ENCODE measurements around the gene PCDHGA7.
"Not testable (repeated sequence)": the region's sequence is repeated elsewhere in the genome, so short reads cannot be mapped to it uniquely, and the experiment has no call there.

PCDHGA7 gene

DNA sequence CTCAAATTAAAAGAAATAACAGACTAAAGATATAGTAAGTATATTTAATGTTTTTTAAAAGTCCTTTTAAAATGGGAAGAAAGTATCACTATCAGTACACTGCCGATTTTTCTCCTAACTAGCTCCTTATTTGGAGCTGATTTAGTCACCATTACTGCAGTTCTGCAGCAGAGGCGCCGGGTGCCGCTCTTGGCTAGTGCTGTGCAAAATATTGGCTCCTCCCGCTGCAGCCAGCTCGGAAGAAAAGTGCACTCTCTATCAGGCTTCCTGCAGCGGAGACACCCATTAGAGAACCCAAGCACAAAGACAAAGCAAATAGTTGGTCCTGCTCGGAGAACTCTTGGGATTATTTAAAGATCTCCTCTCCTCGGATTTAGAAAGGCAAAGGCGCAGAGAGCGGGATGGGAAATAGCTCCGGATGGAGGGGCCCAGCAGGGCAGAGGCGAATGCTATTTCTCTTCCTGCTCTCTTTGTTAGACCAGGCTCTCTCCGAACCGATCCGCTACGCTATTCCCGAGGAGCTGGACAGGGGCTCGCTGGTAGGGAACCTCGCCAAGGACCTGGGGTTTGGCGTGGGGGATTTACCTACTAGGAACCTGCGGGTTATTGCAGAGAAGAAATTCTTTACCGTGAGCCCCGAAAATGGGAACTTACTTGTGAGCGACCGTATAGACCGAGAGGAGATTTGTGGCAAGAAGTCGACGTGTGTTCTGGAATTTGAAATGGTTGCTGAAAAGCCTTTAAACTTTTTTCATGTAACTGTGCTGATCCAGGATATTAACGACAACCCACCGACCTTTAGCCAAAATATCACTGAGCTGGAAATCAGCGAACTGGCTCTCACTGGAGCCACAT, 12.3 kb upstream of the PCDHGA7 start, which contains the start of gene PCDHGB3:
TSS of gene PCDHGB3 (plus strand) at position 249 of the 855 bp plus-strand sequence. CDS start at position 402, 153 bp downstream.
- DNase-seq, result no peak

DNA sequence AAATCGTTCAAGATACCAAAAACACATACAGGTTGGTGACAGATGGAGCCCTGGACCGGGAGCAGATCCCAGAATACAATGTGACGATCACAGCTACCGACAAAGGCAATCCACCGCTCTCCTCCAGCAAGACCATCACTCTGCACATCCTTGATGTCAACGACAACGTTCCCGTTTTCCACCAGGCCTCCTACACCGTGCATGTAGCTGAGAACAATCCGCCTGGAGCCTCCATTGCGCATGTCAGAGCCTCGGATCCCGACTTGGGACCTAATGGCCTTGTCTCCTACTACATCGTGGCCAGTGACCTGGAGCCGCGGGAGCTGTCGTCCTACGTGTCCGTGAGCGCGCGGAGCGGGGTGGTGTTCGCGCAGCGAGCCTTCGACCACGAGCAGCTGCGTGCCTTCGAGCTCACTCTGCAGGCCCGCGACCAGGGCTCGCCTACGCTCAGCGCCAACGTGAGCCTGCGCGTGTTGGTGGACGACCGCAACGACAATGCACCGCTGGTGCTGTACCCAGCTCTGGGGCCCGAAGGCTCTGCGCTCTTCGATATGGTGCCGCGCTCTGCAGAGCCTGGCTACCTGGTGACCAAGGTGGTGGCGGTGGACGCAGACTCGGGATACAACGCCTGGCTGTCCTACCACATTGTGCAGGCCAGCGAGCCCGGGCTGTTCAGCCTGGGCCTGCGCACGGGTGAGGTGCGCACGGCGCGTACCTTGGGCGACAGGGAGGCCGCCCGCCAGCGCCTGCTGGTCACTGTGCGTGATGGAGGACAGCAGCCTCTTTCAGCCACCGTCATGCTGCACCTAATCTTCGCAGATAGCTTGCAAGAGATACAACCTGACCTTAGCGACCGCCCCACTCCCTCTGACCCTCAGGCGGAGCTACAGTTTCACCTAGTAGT, 10.7 kb upstream of the PCDHGA7 start:
- DNase-seq, result no peak

DNA sequence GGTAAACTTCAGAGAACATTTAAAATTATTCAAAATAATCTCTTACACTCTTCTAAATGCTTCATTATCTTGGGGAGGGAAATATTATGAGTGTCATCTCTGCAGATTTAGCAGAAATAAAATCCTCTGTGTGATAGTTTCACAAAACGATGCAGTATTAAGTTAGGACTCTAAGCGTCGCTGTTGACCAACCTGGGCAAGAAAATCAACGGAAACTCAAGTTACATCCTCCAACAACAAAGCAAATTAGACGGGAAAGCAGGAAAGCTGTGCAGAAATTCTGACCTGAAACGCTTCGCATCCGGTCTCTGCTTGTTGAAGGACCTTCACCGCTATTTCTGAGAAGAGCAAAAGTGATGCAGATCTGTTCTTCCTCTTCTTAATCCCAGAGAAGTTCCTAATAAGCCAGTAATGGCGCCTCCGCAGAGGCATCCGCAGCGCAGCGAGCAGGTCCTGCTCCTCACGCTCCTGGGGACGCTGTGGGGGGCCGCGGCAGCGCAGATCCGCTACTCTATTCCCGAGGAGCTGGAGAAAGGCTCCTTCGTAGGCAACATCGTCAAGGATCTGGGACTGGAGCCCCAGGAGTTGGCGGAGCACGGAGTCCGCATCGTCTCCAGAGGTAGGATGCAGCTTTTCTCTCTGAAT, 8.7 kb upstream of the PCDHGA7 start, which contains the start of gene PCDHGA6:
TSS of gene PCDHGA6 (plus strand) at position 219 of the 645 bp plus-strand sequence. CDS start at position 412, 193 bp downstream.
- DNase-seq, result no peak

DNA sequence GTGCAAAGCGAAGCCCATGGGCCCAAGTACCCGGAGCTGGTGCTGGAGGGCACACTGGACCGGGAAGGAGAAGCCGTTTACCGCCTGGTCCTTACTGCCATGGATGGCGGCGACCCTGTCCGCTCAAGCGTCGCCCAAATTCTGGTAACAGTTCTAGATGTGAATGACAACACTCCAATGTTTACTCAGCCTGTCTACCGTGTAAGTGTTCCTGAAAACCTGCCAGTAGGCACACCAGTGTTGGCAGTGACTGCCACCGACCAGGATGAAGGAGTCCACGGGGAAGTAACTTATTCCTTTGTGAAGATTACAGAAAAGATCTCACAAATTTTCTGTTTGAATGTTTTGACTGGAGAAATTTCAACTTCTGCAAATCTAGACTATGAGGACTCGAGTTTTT, 7.9 kb upstream of the PCDHGA7 start:
- no peak for DNase-seq

DNA sequence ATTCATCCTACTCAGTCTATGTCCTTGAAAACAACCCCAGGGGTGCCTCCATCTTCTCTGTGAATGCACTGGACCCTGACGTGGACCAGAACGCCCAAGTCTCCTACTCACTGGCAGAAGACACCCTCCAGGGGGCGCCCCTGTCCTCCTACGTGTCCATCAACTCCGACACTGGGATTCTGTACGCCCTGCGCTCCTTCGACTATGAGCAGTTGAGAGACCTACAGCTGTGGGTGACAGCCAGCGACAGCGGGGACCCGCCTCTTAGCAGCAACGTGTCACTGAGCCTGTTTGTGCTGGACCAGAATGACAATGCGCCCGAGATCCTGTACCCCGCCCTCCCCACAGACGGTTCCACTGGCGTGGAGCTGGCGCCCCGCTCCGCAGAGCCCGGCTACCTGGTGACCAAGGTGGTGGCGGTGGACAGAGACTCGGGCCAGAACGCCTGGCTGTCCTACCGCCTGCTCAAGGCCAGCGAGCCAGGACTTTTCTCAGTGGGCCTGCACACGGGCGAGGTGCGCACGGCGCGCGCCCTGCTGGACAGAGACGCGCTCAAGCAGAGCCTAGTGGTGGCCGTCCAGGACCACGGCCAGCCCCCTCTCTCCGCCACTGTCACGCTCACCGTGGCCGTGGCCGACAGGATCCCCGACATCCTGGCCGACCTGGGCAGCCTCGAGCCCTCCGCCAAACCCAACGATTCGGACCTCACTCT, 6.9 kb upstream of the PCDHGA7 start:
- DNase-seq, result not testable (repeated sequence)

DNA sequence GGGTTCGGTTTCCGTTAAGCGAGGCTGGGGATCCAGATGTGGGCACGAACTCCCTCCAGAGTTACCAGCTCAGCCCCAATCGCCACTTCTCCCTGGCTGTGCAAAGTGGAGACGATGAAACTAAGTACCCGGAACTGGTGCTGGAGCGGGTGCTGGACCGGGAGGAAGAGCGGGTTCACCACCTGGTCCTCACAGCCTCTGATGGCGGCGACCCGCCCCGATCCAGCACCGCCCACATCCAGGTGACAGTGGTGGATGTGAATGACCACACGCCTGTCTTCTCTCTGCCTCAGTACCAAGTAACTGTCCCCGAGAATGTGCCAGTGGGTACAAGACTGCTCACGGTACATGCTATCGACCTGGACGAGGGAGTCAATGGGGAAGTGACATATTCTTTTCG, 803 bp downstream of the PCDHGA7 start:
- no peak for DNase-seq

DNA sequence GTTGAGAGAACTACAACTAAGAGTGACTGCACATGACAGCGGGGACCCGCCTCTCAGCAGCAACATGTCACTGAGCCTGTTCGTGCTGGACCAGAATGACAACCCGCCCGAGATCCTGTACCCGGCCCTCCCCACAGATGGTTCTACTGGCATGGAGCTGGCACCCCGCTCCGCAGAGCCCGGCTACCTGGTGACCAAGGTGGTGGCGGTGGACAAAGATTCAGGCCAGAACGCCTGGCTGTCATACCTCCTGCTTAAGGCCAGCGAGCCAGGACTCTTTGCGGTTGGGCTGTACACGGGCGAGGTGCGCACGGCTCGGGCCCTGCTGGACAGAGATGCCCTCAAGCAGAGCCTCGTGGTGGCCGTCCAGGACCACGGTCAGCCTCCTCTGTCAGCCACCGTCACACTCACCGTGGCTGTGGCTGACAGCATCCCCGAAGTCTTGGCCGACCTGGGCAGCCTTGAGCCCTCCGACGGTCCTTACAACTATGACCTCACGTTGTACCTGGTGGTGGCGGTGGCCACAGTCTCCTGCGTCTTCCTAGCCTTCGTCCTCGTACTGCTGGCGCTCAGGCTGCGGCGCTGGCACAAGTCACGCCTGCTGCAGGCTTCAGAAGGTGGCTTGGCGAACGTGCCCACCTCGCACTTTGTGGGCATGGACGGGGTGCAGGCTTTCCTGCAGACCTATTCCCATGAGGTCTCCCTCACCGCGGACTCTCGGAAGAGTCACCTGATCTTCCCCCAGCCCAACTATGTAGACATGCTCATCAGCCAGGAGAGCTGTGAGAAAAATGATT, 2.1 kb downstream of the PCDHGA7 start:
- DNase-seq, result no peak

DNA sequence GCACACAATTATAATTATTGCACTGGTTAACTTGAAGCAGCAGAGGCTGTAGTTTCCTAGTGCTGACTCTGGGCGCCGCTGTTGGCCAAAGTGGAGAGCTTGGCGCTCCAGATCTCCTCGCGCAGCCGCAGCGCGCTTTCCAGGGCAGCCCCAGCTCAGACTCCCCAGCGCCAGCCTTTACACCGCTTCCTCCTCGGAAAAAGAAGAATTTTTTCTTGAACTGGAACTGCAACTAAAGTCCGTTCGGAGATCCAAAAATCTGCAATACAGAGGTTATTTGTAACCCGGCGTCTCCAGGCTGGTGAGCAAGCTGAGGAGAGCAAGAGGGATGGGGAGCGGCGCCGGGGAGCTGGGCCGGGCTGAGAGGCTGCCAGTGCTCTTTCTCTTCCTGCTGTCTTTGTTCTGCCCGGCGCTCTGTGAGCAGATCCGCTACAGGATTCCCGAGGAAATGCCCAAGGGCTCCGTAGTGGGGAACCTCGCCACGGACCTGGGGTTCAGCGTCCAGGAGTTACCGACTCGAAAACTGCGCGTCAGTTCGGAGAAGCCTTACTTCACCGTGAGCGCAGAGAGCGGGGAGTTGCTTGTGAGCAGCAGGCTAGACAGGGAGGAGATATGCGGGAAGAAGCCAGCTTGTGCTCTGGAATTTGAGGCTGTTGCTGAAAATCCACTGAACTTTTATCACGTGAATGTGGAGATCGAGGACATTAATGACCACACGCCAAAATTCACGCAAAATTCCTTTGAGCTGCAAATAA, 5.2 kb downstream of the PCDHGA7 start, which contains the start of gene PCDHGB4:
TSS of gene PCDHGB4 (plus strand) at position 142 of the 755 bp plus-strand sequence. CDS start at position 329, 187 bp downstream.
- not testable (repeated sequence) for DNase-seq

DNA sequence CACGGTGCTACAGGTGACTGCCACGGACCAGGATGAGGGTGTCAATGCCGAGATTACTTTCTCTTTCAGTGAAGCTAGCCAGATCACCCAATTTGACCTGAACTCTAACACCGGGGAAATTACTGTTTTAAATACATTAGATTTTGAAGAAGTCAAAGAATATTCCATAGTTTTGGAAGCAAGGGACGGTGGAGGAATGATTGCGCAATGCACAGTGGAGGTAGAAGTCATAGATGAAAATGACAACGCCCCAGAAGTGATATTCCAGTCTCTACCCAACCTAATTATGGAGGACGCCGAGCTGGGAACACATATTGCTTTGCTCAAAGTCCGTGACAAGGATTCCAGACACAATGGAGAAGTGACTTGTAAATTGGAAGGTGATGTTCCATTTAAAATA, 6.1 kb downstream of the PCDHGA7 start:
- no peak for DNase-seq

DNA sequence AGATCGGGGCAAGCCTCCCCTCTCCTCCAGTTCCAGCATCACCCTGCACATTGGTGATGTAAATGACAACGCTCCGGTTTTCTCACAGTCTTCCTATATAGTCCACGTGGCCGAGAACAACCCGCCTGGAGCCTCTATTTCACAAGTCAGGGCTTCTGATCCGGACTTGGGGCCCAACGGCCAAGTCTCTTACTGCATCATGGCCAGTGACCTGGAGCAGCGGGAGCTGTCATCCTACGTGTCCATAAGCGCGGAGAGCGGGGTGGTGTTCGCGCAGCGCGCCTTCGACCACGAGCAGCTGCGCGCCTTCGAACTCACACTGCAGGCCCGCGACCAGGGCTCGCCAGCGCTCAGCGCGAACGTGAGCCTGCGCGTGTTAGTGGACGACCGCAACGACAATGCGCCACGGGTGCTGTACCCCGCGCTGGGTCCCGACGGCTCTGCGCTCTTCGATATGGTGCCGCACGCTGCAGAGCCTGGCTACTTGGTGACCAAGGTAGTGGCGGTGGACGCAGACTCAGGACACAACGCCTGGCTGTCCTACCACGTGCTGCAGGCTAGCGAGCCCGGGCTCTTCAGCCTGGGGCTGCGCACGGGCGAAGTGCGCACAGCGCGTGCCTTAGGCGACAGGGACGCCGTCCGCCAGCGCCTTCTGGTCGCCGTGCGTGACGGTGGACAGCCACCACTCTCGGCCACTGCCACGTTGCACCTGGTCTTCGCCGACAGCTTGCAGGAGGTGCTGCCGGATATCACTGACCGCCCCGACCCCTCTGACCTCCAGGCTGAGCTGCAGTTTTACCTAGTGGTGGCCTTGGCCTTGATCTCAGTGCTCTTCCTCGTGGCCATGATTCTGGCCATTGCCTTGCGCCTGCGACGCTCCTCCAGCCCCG, 6.9 kb downstream of the PCDHGA7 start:
- no peak for DNase-seq

DNA sequence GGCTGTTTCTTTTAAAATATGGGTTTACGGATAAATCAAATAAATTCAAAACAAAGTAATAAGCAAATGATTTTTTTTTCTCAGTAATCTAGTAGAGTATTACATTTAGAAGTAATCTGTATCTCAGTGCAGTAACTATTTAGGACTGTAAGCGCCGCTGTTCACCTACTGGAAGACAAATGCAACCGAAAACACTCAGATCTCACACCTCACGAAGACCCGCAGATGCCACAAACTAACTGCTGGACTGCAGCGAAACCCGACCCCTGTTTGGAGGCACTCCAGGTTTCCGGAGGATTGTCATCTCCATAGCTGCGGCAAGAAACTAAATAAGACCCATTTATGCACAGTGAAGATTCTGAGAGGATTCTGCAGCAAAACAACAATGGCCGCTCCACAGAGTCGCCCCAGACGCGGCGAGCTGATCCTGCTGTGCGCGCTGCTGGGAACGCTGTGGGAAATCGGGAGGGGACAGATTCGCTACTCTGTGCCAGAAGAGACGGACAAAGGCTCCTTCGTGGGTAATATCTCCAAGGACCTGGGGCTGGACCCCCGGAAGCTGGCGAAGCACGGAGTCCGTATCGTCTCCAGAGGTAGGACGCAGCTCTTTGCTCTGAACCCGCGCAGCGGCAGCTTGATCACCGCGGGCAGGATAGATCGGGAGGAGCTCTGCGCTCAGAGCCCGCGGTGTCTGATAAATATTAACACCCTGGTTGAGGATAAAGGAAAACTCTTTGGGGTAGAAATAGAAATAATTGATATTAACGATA, 10.1 kb downstream of the PCDHGA7 start, which contains the start of gene PCDHGA8:
TSS of gene PCDHGA8 (plus strand) at position 205 of the 770 bp plus-strand sequence. CDS start at position 386, 181 bp downstream.
- no peak for DNase-seq

DNA sequence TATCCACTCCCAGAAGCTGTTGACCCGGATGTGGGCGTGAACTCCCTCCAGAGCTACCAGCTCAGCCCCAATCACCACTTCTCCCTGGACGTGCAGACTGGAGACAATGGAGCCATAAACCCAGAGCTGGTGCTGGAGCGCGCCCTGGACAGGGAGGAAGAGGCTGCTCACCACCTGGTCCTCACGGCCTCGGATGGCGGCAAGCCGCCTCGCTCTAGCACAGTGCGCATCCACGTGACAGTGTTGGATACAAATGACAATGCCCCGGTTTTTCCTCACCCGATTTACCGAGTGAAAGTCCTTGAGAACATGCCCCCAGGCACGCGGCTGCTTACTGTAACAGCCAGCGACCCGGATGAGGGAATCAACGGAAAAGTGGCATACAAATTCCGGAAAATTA, 10.7 kb downstream of the PCDHGA7 start:
- DNase-seq, result no peak

DNA sequence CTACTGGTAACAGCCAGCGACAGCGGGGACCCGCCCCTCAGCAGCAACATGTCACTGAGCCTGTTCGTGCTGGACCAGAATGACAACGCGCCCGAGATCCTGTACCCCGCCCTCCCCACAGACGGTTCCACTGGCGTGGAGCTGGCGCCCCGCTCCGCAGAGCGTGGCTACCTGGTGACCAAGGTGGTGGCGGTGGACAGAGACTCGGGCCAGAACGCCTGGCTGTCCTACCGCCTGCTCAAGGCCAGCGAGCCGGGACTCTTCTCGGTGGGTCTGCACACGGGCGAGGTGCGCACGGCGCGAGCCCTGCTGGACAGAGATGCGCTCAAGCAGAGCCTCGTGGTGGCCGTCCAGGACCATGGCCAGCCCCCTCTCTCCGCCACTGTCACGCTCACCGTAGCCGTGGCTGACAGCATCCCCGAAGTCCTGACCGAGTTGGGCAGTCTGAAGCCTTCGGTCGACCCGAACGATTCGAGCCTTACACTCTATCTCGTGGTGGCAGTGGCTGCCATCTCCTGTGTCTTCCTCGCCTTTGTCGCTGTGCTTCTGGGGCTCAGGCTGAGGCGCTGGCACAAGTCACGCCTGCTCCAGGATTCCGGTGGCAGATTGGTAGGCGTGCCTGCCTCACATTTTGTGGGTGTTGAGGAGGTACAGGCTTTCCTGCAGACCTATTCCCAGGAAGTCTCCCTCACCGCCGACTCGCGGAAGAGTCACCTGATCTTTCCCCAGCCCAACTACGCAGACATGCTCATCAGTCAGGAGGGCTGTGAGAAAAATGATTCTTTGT, 12.1 kb downstream of the PCDHGA7 start:
- DNase-seq, result not testable (repeated sequence)

DNA sequence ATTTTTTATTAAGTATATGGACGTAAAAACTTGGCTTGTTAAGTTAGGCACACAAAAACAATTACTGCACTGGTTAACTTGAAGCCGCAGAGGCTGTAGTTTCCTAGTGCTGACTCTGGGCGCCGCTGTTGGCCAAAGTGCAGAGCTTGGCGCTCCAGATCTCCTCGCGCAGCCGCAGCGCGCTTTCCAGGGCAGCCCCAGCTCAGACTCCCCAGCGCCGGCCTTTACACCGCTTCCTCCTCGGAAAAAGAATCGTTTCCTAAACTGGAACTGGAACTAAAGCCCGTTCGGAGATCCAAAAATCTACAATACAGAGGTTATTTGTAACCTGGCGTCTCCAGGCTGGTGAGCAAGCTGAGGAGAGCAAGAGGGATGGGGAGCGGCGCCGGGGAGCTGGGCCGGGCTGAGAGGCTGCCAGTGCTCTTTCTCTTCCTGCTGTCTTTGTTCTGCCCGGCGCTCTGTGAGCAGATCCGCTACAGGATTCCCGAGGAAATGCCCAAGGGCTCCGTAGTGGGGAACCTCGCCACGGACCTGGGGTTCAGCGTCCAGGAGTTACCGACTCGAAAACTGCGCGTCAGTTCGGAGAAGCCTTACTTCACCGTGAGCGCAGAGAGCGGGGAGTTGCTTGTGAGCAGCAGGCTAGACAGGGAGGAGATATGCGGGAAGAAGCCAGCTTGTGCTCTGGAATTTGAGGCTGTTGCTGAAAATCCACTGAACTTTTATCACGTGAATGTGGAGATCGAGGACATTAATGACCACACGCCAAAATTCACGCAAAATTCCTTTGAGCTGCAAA, 15.4 kb downstream of the PCDHGA7 start, which contains the start of gene PCDHGB5:
TSS of gene PCDHGB5 (plus strand) at position 192 of the 796 bp plus-strand sequence. CDS start at position 373, 181 bp downstream.
- DNase-seq, result not testable (repeated sequence)

DNA sequence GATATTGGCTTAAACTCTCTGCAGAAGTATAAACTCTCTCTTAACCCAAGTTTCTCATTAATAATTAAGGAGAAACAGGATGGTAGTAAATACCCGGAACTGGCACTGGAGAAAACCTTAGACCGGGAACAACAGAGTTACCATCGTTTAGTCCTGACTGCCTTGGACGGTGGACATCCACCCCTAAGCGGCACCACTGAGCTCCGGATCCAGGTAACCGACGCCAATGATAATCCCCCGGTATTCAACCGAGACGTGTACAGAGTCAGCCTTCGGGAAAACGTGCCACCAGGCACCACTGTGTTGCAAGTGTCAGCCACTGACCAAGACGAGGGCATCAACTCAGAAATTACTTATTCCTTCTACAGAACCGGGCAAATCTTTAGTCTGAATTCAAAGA, 16.1 kb downstream of the PCDHGA7 start:
- no peak for DNase-seq

DNA sequence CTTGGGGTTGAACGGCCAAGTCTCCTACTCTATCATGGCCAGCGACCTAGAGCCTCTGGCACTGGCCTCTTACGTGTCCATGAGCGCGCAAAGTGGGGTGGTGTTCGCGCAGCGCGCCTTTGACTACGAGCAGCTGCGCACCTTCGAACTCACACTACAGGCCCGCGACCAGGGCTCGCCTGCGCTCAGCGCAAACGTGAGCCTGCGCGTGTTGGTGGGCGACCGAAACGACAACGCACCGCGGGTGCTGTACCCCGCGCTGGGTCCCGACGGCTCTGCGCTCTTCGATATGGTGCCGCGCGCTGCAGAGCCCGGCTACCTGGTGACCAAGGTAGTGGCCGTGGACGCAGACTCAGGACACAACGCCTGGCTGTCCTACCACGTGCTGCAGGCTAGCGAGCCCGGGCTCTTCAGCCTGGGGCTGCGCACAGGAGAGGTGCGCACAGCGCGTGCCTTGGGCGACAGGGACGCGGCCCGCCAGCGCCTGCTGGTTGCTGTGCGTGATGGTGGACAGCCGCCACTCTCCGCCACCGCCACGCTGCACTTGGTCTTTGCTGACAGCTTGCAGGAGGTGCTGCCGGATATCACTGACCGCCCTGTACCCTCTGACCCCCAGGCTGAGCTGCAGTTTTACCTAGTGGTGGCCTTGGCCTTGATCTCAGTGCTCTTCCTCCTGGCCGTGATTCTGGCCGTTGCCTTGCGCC, 17.2 kb downstream of the PCDHGA7 start:
- DNase-seq, result no peak
